KMS-11 (cell line): ENCODE data around the gene GPR15.

Source experiments
- H2AFZ ChIP-seq: fragments of 200-600 bp; sonication (generic); 2 replicates; pipeline ENCODE4 v1.6.1; 2016; ENCODE audit warnings: antibody characterized with exemption, mixed run types, low read depth
- H3K27ac ChIP-seq: fragments of 200-600 bp; sonication (generic); 2 replicates; pipeline ENCODE4 v1.6.1; 2016; ENCODE audit warnings: mild to moderate bottlenecking, mixed run types
- H3K27me3 ChIP-seq: fragments of 200-600 bp; sonication (generic); 2 replicates; pipeline ENCODE4 v1.6.1; 2017; ENCODE audit warnings: mild to moderate bottlenecking, low read depth, mixed run types, moderate library complexity; ENCODE audit not compliant: insufficient read depth
- H3K36me3 ChIP-seq: fragments of 200-600 bp; sonication (generic); 2 replicates; pipeline ENCODE4 v1.6.1; 2017; ENCODE audit warnings: mild to moderate bottlenecking, mixed run types; ENCODE audit not compliant: insufficient read depth
- H3K4me1 ChIP-seq: fragments of 200-600 bp; sonication (generic); 2 replicates; pipeline ENCODE4 v1.6.1; 2016; ENCODE audit warnings: mild to moderate bottlenecking, low read depth, mixed run types; ENCODE audit not compliant: poor library complexity, severe bottlenecking
- H3K4me2 ChIP-seq: fragments of 200-600 bp; sonication (generic); 2 replicates; pipeline ENCODE4 v1.7.0; 2016; ENCODE audit warnings: mild to moderate bottlenecking, mixed run types
- H3K4me3 ChIP-seq: fragments of 200-600 bp; sonication (generic); IDR thresholded peaks from 2 replicates; pipeline ENCODE4 v1.6.1; 2017; ENCODE audit warnings: low read depth, low read length, mixed read lengths; ENCODE audit not compliant: insufficient read depth
- H3K79me2 ChIP-seq: fragments of 200-600 bp; sonication (generic); 2 replicates; pipeline ENCODE4 v1.6.1; 2016; ENCODE audit warnings: low read depth, mixed run types; ENCODE audit not compliant: insufficient read depth
- H3K9ac ChIP-seq: fragments of 200-600 bp; sonication (generic); 2 replicates; pipeline ENCODE4 v1.6.1; 2016; ENCODE audit warnings: mild to moderate bottlenecking, mixed run types
- H4K20me1 ChIP-seq: fragments of 200-600 bp; sonication (generic); 2 replicates; pipeline ENCODE4 v1.6.1; 2016; ENCODE audit warnings: mild to moderate bottlenecking, mixed run types; ENCODE audit not compliant: insufficient read depth
- TF ChIP-seq, protein P1 (sequence below): fragments of 200-600 bp; sonication (generic); conservative IDR thresholded peaks from 2 replicates; pipeline ENCODE4 v1.6.1; 2017; ENCODE audit warnings: low read depth, mild to moderate bottlenecking, antibody characterized with exemption, low read length, moderate library complexity, mixed read lengths

Gene GPR15

DNA sequence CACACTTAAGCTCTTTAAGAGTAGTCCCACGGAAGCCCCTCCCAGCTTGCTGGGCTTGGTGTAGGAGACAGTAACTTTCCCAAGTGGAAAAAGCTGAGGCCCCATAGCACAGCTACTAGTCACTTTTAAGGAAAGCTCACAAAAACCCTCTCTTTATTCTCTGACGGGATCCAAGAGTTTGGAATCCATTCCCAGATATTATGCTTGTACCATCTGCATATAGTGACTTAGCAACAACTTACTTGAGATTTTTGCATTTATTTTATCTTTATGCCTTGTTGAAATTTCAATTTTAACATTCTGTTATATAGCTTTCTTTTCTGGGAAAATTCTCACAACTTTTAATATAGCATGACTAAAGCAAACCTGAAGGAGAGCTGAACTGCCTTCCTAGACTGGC lies 19.5 kb downstream of the GPR15 start:
- no peak overlapping the region for H3K4me3 ChIP-seq
- TF ChIP-seq, protein P1, sequence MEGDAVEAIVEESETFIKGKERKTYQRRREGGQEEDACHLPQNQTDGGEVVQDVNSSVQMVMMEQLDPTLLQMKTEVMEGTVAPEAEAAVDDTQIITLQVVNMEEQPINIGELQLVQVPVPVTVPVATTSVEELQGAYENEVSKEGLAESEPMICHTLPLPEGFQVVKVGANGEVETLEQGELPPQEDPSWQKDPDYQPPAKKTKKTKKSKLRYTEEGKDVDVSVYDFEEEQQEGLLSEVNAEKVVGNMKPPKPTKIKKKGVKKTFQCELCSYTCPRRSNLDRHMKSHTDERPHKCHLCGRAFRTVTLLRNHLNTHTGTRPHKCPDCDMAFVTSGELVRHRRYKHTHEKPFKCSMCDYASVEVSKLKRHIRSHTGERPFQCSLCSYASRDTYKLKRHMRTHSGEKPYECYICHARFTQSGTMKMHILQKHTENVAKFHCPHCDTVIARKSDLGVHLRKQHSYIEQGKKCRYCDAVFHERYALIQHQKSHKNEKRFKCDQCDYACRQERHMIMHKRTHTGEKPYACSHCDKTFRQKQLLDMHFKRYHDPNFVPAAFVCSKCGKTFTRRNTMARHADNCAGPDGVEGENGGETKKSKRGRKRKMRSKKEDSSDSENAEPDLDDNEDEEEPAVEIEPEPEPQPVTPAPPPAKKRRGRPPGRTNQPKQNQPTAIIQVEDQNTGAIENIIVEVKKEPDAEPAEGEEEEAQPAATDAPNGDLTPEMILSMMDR, result no peak
- H3K27ac ChIP-seq, result no peak overlapping the region
- H3K27me3 ChIP-seq, result no peaks in the 10 kb centered on the region
- no peaks in the 10 kb centered on the region for H3K79me2 ChIP-seq
- no peak overlapping the region for H2AFZ ChIP-seq
- no peaks in the 10 kb centered on the region for H4K20me1 ChIP-seq
- H3K4me1 ChIP-seq, result peaks cover 86% of the 10 kb centered on the region
- no peak overlapping the region for H3K9ac ChIP-seq
- no peak overlapping the region for H3K4me2 ChIP-seq
- H3K36me3 ChIP-seq, result no peaks in the 10 kb centered on the region

DNA sequence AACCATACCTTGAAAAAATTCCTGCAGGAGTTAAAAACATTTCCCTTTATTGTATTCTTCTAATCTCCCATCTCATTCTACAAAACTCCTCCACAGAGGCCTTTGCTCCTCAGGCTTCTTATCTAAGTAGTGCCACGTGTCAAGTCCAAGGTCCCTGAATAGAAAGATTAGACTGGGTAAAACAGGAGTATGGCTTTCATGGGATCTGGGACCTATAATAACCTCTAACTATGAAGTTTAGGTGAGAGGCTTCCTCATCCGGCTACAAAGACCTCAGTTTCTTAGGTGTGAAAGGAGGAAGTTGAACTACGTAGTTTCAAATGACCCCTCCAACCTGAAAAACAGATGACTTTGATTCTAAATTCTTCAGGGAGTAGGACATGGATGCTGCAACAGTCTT lies 20.0 kb downstream of the GPR15 start:
- no peak overlapping the region for H3K9ac ChIP-seq
- H3K4me2 ChIP-seq, result no peak overlapping the region; the same call in 1 of the 2 replicates
- no peaks in the 10 kb centered on the region for H3K27me3 ChIP-seq
- no peak overlapping the region for H2AFZ ChIP-seq
- peaks cover 86% of the 10 kb centered on the region for H3K4me1 ChIP-seq
- no peak overlapping the region for H3K27ac ChIP-seq
- H3K79me2 ChIP-seq, result no peaks in the 10 kb centered on the region
- H4K20me1 ChIP-seq, result no peaks in the 10 kb centered on the region
- no peaks in the 10 kb centered on the region for H3K36me3 ChIP-seq
- H3K4me3 ChIP-seq, result no peak overlapping the region
- TF ChIP-seq, protein P1, result no peak

DNA sequence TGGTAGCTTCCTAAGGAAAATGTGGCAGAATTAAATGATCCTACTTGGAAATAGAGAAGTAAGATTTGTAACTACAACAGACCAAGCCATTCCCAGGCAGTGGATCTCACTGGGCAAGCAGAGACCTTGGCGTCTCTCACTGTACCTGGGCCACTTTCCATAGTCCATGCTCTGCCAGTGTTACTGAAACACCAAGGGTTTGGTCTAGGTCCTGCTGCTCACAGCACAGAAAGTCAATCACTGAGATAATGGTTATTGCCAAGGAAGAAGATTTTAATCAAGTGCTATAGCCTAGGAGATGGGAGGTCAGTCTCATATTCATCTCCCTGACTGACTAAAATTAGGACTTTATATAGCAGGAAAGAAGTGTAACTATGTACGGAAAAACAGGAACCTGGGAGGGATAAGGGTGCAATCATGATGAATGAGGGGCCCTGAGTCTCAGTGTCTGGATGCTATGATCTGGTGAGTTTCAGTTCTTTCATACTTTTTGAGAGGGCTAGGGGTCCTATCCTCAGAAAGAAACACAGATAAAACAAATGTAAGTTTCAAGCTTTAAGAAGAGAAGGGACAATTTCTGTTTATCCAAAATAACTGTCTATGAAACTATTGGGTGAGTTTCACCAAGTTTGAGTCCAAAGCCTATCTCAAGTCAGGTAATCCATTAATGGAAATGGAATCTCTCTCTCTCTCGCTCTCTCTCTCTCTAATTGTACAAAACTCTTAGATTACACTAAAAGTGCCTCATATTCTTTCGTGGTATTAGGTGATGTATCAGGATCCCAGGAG lies 20.6 kb downstream of the GPR15 start:
- H2AFZ ChIP-seq, result no peak overlapping the region
- H4K20me1 ChIP-seq, result no peaks in the 10 kb centered on the region
- peak overlapping the region; percentile 98; the same call in 1 of the 2 replicates for H3K4me2 ChIP-seq
- H3K4me1 ChIP-seq, result peaks cover 86% of the 10 kb centered on the region
- H3K27ac ChIP-seq, result no peak overlapping the region; the same call in 1 of the 2 replicates
- no peaks in the 10 kb centered on the region for H3K79me2 ChIP-seq
- TF ChIP-seq, protein P1, result no peak
- H3K4me3 ChIP-seq, result no peak overlapping the region
- H3K27me3 ChIP-seq, result no peaks in the 10 kb centered on the region
- H3K36me3 ChIP-seq, result no peaks in the 10 kb centered on the region
- no peak overlapping the region for H3K9ac ChIP-seq

DNA sequence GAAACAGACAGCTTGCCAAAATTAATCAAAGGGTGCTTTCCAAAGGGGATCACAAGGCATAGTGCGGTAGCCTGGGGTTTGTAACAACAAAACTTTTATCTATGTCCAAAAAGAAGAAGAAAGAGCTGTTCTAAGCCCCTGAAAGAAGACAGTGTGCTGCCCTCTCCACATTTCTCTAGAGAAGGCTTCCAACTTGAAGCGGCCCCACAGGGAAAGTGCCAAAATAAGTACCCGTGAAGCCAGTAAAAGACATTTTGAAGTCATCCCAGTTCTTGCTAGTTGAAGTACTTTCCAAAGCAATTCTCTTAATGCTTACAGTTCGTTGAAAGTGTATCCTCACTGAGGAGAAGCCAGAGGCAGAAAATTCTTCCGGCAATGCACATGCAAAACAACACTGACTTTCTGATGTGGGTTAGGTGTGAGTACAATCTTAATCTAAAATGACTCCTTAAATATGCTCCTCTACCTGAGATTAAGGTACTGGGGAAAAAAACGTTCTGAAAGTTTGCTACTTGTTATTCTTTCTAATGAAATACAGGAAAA lies 21.3 kb downstream of the GPR15 start:
- TF ChIP-seq, protein P1, result no peak
- Histone ChIP-seq H3K9ac (no peak overlapping the region), H3K27ac (peak overlapping the region; percentile 96; the same call in 1 of the 2 replicates), H3K36me3 (no peaks in the 10 kb centered on the region), H4K20me1 (no peaks in the 10 kb centered on the region), H3K27me3 (no peaks in the 10 kb centered on the region), H3K4me3 (no peak overlapping the region), H3K4me1 (peaks cover 86% of the 10 kb centered on the region), H2AFZ (no peak overlapping the region), H3K79me2 (no peaks in the 10 kb centered on the region), H3K4me2 (peak overlapping the region; percentile 98)
